Dedifferentiated amniotic fluid mesenchymal stem cell (primary cell): Measurements from ENCODE around the gene NRXN3.

Experiments used
- DNase-seq: peaks from one replicate; pipeline ENCODE4 v3.0.0-alpha.2; 2016; ENCODE audit errors: extremely low spot score

The NRXN3 gene

DNA sequence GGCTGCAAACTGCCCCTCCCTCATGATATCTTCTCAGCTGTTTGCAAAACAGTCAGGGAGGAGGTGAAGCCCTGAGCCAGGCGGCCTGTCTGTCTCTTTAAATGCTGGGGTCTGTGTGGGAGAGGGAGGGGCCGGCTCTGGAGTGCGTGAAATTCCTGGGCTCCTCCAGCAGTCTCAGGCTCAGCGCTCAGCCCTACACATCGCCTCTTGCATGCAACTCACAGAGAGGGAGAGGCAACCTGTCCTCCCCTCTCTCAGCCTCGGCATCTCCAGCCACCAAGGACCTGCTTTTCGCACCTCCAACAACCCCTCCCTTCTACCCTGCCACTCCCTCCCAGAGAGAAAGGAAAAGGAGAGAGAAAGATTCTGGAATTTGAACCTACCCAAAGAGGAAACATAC is at the start of gene NRXN3:
Gene NRXN3 (plus strand): TSS at position 171 of the 400 bp plus-strand sequence. CDS start 72,721 bp downstream, outside the sequence.
- no peak for DNase-seq

DNA sequence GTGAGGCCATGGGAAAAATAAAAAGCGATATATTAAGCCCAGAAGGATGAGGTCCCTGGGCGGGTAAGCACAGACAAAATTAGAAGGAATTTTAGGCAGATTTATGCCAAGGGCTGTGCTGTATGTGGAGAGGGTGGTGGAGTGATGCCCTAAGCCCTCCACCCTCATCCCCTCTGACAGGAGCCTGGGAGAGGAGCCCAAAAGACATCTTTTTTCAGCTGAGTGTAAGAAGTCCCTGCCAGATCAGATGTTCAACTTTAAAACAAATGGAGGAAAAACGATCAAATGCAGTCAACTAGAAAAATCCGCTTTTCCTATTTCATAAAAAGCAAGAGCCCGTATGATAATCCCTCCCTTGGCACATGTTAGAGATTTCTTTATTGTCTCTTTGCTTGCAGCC is 47.7 kb upstream of the NRXN3 start:
- no peak for DNase-seq

DNA sequence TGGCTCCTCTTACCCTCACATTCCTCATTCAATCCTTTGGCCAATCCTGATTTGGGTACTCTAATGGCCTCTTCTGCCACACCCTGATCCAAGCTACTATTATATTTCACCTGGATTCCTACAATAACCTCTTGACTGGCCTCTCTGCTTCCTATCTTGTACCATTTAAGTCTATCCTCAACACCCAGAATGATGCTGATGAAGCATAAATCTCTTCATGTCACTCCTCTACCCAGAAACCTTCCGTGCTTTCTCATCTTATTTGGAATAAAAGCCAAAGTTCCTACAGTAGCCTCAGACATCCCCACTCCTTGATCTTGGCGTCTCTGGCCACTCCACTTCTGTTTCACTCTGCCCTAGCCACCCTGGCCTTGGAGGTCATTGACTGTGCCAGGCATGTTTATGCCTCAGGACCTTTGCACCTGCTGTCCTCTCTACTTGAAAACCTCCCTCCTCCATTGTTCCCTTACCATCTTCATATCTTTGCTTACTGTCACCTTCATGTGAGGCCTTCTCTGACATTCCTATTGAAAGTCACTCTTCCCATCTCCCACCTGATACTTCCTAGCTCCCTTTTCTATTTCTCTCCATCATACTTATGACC is 46.4 kb upstream of the NRXN3 start:
- no peak for DNase-seq

DNA sequence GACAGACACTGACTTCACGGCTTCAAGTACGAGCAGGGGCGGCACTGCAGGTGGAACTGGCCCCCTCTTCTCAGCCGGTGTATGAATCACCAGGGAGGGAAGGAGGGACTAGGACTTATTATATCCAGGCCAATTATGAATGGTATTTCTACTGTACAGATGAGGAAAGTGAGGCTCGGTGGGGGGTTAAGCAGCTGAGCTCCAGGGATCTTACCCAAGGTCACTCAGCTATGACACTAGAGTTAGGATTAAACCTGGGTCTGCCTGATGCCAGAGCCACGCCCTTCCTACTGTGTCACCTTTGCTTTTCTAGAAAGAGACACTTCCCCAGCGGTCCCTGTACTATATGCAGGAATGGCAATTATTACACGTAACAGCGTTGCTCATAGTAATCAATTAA is 42.2 kb upstream of the NRXN3 start:
- DNase-seq, result no peak

DNA sequence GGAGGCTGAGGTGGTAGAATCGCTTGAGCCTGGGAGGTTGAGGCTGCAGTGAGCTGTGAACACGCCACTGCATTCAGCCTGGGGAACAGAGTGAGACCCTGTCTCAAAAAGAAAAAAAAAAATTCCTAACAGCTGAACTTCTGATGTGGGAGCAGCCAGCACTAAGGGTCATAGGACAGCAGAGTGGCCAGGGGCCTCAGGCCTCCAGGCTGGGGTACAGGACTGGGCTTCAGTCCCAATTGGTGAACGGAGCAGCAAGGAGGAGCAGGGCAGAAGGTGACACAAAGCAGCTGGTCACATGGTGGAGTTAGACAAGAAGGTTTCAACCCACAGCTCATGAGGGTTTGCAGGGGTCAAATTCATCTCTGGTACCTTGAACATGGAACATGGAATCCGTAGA is 40.8 kb upstream of the NRXN3 start:
- DNase-seq, result no peak

DNA sequence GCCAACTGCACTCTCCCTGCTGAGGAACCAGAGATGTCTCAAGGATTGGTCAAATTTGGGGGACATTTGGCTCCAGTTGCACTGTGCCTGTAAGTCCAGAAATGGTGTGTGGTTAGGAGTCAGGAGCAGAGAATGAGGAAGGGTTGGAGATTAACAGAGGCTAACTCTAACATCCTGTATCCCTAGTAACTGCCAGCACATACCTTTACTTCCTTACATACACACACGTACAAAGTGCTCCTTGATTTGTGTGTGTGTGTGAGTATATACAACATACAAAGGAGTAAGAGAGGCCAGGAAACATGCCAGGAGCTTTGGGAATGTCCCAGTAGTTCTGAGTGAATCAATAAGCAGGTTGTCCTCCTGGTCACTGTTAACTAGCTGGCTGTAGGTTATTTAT is 39.8 kb upstream of the NRXN3 start:
- no peak for DNase-seq

DNA sequence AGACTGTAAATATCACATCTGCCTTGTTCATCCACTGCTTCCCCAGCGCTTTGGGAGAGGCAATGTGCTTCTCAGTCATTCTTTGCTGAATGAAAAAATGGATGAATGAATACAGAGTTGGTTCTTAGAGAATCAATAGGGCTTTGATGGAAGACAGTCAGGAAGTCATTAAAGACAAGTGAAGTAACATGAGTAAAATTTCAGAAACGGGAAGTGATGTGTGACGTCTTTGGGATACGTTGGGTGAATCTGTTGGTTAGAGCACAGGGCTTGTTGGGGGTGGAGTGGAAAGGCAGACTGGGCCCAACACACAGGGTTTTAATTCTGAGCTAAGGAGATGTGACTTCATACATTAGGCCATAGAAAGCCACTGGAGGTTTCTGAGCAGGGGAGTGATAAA is 39.0 kb upstream of the NRXN3 start:
- no peak for DNase-seq

DNA sequence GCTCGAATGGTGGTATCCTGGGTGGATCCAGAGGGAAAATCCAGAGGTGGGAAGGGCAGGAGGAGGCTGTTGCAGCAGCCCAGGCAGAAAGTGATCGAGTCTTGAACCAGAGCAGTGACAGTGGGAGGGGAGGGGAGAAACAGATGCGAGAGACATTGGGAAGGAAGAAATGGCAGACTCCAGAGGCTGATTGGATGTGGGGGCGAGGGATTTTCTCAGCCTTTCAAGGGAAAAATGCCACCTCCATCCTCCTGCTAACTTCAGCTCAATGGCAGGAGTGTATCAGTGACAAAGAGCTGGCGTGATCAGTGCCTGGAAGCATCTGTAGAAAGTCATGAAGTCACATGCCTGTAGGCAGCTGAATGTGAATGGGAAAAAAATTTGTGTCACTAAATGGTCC is 38.6 kb upstream of the NRXN3 start:
- DNase-seq, result no peak

DNA sequence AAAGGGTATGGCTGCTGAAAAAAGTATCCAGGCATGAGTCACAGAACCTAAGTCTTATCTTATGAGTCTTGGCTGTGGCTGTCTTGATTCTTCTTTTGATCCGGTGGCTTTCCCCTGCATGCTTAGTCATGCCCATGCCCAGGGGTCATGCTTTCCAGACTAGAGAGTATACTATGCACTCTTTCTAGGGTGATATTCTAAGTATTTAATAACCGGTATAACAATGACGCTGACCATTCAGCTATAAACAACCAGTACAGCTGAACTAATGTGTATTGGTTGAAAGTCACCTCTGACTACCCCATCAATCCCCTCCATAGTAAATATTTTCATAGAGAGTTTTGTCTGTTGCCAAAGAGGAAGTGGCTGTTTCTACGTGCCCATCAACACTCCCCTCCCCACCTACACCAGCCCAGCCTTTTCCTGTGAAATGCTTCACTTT is 34.7 kb upstream of the NRXN3 start:
- DNase-seq, result no peak

DNA sequence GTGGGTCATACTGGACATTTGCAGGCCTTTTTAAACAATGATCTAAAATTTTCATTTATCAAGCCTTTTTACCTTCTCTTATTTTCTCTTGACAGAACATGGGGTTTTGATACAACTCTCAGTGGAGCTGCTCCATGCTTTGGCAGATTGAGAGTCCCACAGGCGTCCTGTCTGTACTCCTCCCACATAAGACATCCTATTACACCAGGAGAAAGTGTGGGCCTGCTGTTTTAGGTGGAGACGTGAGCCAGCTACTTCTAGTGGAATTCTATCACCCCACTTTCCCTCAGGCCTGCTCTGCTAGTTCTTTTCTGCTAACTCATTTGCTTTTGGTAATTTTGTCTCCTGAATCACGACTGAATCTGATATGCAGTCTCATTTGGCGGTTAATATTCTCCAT is 33.5 kb upstream of the NRXN3 start:
- no peak for DNase-seq

DNA sequence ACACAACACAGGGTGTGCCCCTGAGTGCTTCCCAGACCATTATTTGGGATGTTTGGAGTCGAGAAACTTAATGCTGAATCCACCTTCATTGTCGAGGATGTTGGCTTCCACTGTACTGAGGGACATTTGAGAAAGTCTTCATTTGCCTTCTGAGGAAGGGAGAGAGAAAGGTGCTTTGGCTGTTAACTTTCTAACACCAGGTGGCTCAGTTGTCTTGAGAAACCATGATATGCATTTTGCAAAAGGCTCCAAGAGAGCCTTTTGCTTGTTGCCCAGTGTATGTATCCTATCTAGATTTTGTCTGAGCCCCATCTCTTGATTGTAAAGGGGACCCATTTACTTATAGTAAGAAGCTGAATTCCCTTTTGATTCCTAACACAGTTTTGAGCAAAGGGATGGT is 28.6 kb upstream of the NRXN3 start:
- no peak for DNase-seq

DNA sequence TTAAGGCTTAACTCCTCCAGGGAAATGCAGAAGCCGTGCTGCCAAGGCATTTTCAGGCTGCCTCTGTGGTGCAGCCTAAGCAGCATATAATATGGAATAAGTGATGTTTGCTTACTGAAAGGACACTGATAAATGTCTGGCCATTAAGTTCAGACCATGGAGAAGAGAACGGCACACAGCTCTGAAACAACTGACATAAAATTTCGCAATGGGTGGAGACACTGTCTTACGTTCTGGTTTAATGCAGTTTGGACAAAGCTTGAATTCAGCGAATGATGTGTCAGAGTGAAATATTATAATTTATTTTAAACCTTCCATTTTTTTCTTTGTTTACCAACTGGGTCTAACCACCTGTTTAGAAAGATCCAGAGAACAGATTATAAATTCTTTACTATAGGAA is 27.2 kb upstream of the NRXN3 start:
- DNase-seq, result no peak

DNA sequence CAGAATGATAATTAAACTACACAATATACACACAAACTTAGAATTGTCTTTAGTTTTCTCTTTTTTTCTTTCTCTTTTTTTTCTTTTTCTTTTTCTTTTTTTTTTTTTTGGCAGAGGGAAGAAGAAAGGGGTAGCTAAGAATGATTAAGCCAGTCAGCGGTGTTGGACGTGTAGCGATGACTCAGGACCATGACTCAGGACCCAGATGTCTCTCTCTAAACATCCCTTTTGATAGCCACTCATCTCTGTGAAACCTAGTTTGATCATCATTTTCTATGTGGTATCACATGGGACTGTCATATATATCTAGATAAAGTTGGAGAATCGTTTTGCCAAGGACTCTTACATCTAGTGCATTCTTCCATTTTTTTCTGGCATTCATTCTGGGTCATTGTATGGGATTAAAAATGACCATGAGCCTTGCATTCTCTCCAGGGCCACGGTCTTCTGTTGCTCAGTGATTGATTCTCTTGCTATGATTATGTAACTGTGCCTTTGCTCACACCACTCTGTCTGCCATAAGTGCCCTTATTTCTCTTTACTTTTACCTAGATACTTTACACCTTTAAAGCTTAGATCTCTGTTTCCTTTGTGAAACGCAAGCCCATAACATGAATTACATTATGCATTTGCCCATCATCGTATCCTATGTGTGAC is 26.6 kb upstream of the NRXN3 start:
- no peak for DNase-seq

DNA sequence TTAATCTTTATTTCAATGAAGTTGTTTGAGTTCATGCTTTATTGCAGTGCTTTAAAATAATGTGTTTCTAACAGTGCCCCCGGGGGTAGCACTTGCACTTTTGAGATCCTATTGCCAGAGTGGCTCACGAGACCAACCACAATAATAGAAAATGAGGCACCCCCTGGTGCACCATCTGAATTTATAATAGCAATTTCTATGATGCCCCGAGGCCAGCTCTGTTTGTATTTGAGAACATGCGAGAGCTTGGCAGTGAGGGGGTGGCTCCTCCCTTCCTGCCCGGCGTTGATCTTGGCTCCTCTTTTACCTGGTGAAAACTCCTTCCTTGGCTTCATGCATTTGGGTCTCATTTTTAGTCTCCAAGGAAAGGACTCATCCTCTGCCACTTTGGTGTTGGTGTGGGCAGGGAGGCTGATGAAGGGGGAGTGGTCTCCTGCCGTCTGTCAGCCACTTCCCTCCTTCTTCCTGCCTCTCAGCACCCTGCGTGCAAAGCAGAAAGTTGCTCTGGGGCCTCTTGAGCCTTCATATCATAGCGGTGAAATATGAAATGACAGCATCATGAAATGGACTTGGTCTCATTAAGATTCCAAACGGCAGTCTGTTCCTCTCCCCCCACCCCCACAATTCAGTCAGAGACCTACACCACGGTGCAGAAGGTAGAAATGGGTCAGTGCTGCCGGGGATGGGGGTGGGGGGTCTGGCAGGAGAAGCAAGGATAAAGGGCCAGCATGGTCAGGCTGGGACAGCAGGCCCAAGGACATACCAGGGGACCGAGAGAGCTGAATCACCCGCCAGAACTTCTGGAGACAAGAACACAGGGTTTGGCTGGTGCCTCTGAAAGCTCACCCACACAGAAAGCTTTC is 17.7 kb upstream of the NRXN3 start:
- no peak for DNase-seq

DNA sequence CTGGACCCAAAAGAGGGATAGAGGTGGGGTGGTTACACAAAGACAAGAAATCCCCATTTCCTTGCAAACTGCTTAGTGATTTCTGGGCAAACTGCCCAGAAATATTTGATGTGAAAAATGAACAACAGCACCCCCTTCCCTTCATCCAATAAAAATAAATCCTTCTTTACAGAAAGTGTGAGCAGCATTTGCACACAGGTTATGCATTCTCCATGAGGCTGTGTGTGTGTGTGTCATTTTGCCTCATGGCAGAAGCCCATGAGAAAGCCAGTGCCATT is 17.2 kb upstream of the NRXN3 start:
- DNase-seq, result no peak

DNA sequence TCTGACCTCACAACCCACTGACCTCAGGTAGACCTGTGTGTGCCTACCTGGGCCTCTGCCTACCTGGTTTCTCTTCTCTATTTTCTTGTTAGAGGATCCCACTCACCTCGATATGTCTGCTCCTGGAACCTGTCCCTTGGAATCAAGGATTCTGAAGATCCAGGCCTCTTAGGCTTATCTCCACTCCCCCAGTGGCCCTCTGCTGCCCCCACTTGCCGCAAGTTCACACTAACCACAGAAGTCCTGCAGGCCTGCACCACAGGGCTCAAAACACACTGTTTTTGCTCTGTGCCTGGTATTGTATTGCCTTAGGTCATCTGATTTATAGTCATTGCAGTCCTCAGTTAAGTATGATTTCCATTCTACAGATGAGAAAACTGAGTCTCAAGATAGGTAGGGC is 15.3 kb upstream of the NRXN3 start:
- DNase-seq, result no peak

DNA sequence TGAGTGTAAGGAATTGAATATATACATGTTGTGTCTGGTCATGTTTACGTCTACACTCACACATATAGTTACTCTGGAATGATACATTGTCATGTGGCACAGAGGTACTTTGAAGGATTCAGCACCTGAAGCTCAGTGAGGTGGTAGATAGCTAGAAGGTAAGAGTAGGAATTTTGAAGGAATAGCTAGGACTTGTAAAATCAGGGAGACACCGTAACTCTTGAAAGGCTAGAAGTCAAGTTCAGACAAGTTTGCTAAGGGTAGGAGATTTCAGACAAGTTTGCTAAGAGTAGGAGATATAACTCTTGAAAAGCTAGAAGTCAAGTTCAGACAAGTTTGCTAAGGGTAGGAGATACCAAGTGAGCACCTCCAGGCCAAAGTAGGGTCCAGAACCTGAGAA is 14.0 kb upstream of the NRXN3 start:
- DNase-seq, result no peak

DNA sequence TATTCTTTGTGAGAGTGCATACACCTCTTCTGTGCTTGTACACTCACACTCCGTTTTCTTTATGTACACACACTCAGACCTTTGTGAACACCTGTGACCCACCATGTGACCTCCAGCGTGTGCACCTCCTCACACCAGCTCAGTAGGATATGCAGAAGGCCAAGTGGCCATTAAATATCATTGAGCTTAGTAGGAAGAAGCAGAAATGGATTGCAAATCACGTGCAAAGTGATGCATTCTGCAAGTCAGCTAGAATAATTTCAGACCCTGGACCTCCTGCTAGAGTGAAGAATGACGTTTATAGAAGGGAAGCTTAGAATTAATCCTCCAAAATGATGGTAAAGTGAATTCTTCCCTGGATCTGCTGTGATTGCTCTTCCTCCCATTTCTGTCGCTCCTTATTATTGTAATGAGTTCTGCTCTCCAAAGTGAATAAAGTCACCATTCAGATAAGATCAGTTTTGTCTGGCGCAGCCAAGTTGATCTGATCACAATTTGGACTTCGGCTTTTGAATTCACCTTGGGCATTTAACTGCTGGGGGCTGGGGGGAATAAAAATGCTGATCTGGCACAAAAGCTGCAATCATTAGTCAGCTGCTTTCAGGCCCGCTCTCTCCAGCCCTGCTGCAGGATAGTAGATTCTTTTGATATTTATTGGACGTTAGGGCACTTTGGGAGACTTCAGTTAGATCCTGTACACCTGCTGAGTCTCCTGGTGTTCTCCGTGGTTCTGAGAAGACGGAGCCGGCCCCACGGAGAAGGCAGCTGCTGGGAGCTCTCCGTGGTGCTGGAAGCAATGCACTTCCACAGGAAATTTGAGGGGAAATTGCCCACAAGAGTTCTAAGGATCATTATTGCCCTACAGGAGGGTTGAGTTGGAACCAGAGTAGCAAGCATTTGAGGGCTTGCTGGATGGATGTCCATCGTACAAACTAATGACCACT is 12.4 kb upstream of the NRXN3 start:
- no peak for DNase-seq

DNA sequence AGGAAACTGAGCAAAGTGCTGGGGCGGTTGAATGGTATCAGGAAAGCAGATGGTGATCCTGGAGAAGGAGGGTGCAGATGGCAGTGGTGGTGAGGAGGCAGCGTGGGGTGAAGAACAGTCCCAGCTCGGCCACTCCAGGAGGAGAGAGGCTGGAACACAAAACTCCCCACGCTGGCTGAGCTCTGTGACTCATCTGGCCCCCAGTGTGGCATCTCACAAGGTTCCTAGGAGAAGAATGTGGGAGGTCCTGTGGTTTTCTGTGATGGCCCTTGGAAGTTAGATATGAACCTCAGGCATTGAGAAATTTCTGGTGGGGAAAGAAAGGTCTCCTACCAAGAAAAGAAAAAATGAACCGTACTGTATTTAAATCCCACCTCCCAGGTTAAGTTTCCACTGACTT is 8.0 kb upstream of the NRXN3 start:
- no peak for DNase-seq

DNA sequence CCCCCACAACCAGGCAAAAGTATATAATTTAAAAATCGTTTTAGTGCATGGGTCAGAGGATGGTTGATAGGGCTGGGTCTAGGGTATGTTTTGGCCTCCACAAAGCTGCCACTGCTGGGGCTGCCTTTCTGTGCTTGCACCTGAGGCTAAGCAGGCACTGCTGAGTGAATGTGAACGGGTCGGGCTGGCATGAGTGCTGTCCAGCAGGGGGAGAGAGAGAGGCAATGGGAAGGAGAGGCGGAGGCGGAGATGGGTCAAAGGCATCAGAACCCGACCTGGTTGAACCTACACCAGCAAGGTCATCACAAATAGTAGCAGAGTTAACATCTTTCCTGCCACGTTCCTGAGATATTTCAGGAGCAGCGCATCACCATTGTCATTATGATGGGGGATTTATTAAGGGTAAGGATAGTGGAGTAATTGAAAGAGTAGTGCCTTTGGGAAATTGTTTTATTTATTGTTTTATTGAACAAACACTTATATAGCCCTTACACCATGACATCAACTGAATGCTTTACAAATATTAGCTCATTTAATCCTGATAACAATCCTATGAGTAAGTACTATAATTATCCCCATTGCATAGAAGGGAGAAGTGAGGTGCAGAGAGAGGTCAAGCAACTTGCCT is 5.8 kb upstream of the NRXN3 start:
- no peak for DNase-seq

DNA sequence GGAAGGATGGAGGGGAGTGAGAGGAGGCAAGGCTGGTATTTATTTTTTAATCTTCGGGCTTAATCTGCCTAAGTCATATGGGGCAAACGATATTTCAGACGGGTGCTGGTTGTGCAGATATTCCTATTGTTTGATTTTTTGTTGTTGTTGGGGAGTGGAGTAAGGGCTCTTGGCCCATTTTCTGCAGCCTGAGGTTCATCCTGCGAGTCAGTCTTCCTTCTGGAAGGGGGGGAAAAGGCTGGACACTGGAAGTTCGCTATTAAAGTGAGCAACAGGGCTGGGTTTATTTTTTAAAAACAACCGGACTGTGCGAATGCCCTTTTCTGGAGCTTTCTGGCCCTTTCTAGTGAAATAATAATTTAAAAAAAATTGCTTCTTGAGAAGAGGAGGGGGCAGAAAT is 2.3 kb downstream of the NRXN3 start:
- DNase-seq, result no peak
